HepG2 (cell line): ENCODE measurements around the gene ANO6. TPM values are rescaled to one million over a fixed set of nuclear protein-coding genes. Genes with fewer than 3 reads are reported as not detected.

Source experiments
- ATAC-seq: fragments of 200-7000 bp; cut with Tn5 transposase; 3 replicates; pipeline ENCODE4 v1.9.1; 2020; ENCODE audit warnings: mild to moderate bottlenecking, moderate library complexity
- BruUV-seq: library from RNA; stranded (reverse); fragments of 400-500 nt; replicated peaks from 2 replicates; lab custom pipeline; 2021; lab: Mats Ljungman, UMichigan
- CTCF ChIA-PET: fragments of 300-600 bp; formaldehyde crosslinking; extraction: SDS; loops from one replicate; lab custom pipeline; 2021; ENCODE audit warnings: low total read pairs, inconsistent platforms, low intra/inter-chr PET ratio; lab: Yijun Ruan, JAX
- POLR2A ChIA-PET: fragments of 350-600 bp; sonication (Branson Sonifier 250); formaldehyde crosslinking; loops from one replicate; lab custom pipeline; 2020; ENCODE audit warnings: antibody characterized with exemption, inconsistent platforms; lab: Yijun Ruan, JAX
- DNase-seq: peaks from one replicate; pipeline ENCODE4 v3.0.0-alpha.2; 2015; ENCODE audit warnings: low spot score
- FAIRE-seq: peaks from 3 replicates; lab custom pipeline; 2011; peaks lifted over from hg19 to GRCh38; lab: Jason Lieb, UNC
- H2AFZ ChIP-seq: one replicate; pipeline ENCODE4 v1.6.1; 2011; ENCODE audit warnings: low read length, inconsistent platforms
- H3K27ac ChIP-seq: fragments of 300-600 bp; 3 replicates; pipeline ENCODE4 v1.8.0; 2011; ENCODE audit warnings: mixed run types, mild to moderate bottlenecking, mixed read lengths, low read length, inconsistent platforms; ENCODE audit not compliant: insufficient read depth; ENCODE audit errors: extremely low read length
- H3K27me3 ChIP-seq, 2 experiments: fragments of 200-600 bp in 1 of 2; 2 replicates in 1 of 2; 3 replicates in 1 of 2; pipeline versions ENCODE4 v1.6.0 to v1.8.0; 2011; ENCODE audit warnings: low read length in 2 of 2, mild to moderate bottlenecking in 2 of 2, moderate library complexity in 2 of 2, inconsistent platforms in 1 of 2; ENCODE audit not compliant: insufficient read depth in 2 of 2, control insufficient read depth in 1 of 2
- H3K36me3 ChIP-seq, 2 experiments: fragments of 200-600 bp in 1 of 2; replicated peaks in 1 of 2; 2 replicates in 1 of 2; 3 replicates in 1 of 2; pipeline versions ENCODE4 v1.5.1 to v1.8.0; 2011; ENCODE audit warnings: low read length in 2 of 2, inconsistent platforms in 1 of 2; ENCODE audit not compliant: insufficient read depth in 2 of 2, control insufficient read depth in 1 of 2
- H3K4me1 ChIP-seq: 2 replicates; pipeline ENCODE4 v1.5.1; 2012; ENCODE audit warnings: low read length, inconsistent platforms; ENCODE audit not compliant: insufficient read depth
- H3K4me2 ChIP-seq: 2 replicates; pipeline ENCODE4 v1.6.0; 2011; ENCODE audit warnings: low read depth, low read length, inconsistent platforms
- H3K4me3 ChIP-seq, 3 experiments: fragments of 200-600 bp in 1 of 3; sonication (generic), shearing (Covaris generic) in 1 of 3; replicated peaks in 1 of 3; 2 replicates each; pipeline ENCODE4 v1.5.1; 2011 to 2016; ENCODE audit warnings: low read length in 3 of 3, inconsistent platforms in 2 of 3, low read depth in 2 of 3, mild to moderate bottlenecking in 2 of 3, control low read depth in 1 of 3, mixed read lengths in 1 of 3; ENCODE audit not compliant: insufficient read depth in 1 of 3
- H3K79me2 ChIP-seq: one replicate; pipeline ENCODE4 v1.6.1; 2011; ENCODE audit warnings: low read length, inconsistent platforms; ENCODE audit not compliant: insufficient read depth
- H3K9ac ChIP-seq: 2 replicates; pipeline ENCODE4 v1.6.0; 2011; ENCODE audit warnings: mild to moderate bottlenecking, low read depth, low read length, inconsistent platforms; ENCODE audit not compliant: insufficient read depth
- H3K9me3 ChIP-seq: 2 replicates; pipeline ENCODE4 v1.5.1; 2012; ENCODE audit warnings: mild to moderate bottlenecking, low read length
- H4K20me1 ChIP-seq: 2 replicates; pipeline ENCODE4 v1.6.0; 2011; ENCODE audit warnings: inconsistent platforms, mild to moderate bottlenecking, low read length, moderate library complexity; ENCODE audit not compliant: insufficient read depth
- ATM ChIP-seq: fragments of 450-650 bp; IDR thresholded peaks from 2 replicates; pipeline ENCODE4 v1.7.1; 2017; ENCODE audit warnings: mild to moderate bottlenecking, borderline replicate concordance
- CBX5 ChIP-seq: sonication (generic); formaldehyde crosslinking; IDR thresholded peaks from 2 replicates; pipeline ENCODE4 v1.4.0; 2020; ENCODE audit warnings: missing genetic modification reagents, borderline replicate concordance
- FOXK2 ChIP-seq: fragments of 450-650 bp; IDR thresholded peaks from 2 replicates; pipeline ENCODE4 v1.6.1; 2016
- NCOA5 ChIP-seq: sonication (generic); formaldehyde crosslinking; IDR thresholded peaks from 2 replicates; pipeline ENCODE4 v1.4.0; 2020; ENCODE audit warnings: missing genetic modification reagents
- PRDM4 ChIP-seq: sonication (generic); formaldehyde crosslinking; IDR thresholded peaks from 2 replicates; pipeline ENCODE4 v1.9.0; 2021; ENCODE audit warnings: missing genetic modification reagents, borderline replicate concordance
- RXRB ChIP-seq: IDR thresholded peaks from 2 replicates; pipeline ENCODE4 v1.6.1; 2016; ENCODE audit warnings: borderline replicate concordance, missing genetic modification reagents, missing compliant biosample characterization
- SP140L ChIP-seq: sonication (generic); formaldehyde crosslinking; IDR thresholded peaks from 2 replicates; pipeline ENCODE4 v1.4.0; 2020; ENCODE audit warnings: missing genetic modification reagents, borderline replicate concordance
- SRSF9 ChIP-seq: fragments of 200-400 bp; formaldehyde crosslinking; IDR thresholded peaks from 2 replicates; pipeline ENCODE4 v1.6.1; 2018; ENCODE audit warnings: borderline replicate concordance, mild to moderate bottlenecking, low read depth, low read length; ENCODE audit not compliant: insufficient read depth, poor library complexity, severe bottlenecking
- SYNCRIP ChIP-seq: fragments of 200-400 bp; formaldehyde crosslinking; IDR thresholded peaks from 2 replicates; pipeline ENCODE4 v1.6.1; 2018; ENCODE audit warnings: mild to moderate bottlenecking, low read depth, low read length; ENCODE audit not compliant: insufficient read depth
- TGIF2 ChIP-seq: IDR thresholded peaks from 2 replicates; pipeline ENCODE4 v1.6.1; 2016; ENCODE audit warnings: control low read depth, missing compliant biosample characterization
- ZBTB7A ChIP-seq: sonication (generic); formaldehyde crosslinking; IDR thresholded peaks from 2 replicates; pipeline ENCODE4 v1.8.0; 2022; ENCODE audit warnings: mild to moderate bottlenecking, missing genetic modification reagents
- ZNF431 ChIP-seq: sonication (generic); formaldehyde crosslinking; IDR thresholded peaks from 2 replicates; pipeline ENCODE4 v1.9.0; 2022; ENCODE audit warnings: missing genetic modification reagents, low read depth, mild to moderate bottlenecking, borderline replicate concordance
- ZNF570 ChIP-seq: sonication (generic); formaldehyde crosslinking; IDR thresholded peaks from 2 replicates; pipeline ENCODE4 v1.4.0; 2020; ENCODE audit warnings: mild to moderate bottlenecking, missing genetic modification reagents, borderline replicate concordance
- ZNF589 ChIP-seq: sonication (generic); formaldehyde crosslinking; conservative IDR thresholded peaks from 2 replicates; pipeline ENCODE4 v1.8.0; 2022; ENCODE audit warnings: mild to moderate bottlenecking, moderate library complexity, missing genetic modification reagents
- ZNF674 ChIP-seq: sonication (generic); formaldehyde crosslinking; IDR thresholded peaks from 2 replicates; pipeline ENCODE4 v1.5.0; 2020; ENCODE audit warnings: low read depth, mild to moderate bottlenecking, missing genetic modification reagents
- WGBS: methylation state at CpG from one replicate; pipeline ENCODE4 v1.1.6; 2017; ENCODE audit warnings: low lambda C conversion rate; 5-methylcytosine and 5-hydroxymethylcytosine counted together
- in situ Hi-C: cut with HindIII; loops from 2 replicates; pipeline ENCODE4 v1.10.0; 2017; ENCODE audit warnings: low pct_unique_long_range_greater_than_20kb; ENCODE audit not compliant: extremely low pct_ligation_motif_present
- intact Hi-C: fragments of 100-400 bp; cut with micrococcal nuclease; formaldehyde crosslinking; loops from one replicate; pipeline ENCODE4 v1.10.0; 2022; ENCODE audit not compliant: unreplicated experiment
- polyA plus RNA-seq, 8 experiments: library from polyadenylated mRNA; depleted of rRNA in 3 of 8; stranded (reverse) in 7 of 8; unstranded in 1 of 8; fragments of >200 nt; fragmentation: Illumina TruSeq in 4 of 8; extraction: Trizol in 4 of 8; gene quantifications; 2 replicates each; pipeline versions ENCODE4 v1.2.1 to v1.2.3, GENCODE V29; 2011 to 2016; ENCODE audit warnings: low read depth in 4 of 8, missing spikeins in 1 of 8, mixed read lengths in 1 of 8; ENCODE audit not compliant: insufficient read depth in 1 of 8
- total RNA-seq, 5 experiments: library from RNA; depleted of rRNA; stranded (reverse); fragments of >200 nt; fragmentation: Illumina TruSeq; extraction: Trizol; gene quantifications; 2 replicates each; pipeline ENCODE4 v1.2.3, GENCODE V29; 2016; ENCODE audit warnings: low read depth in 1 of 5
- TF ChIP-seq, protein P1 (sequence below): sonication (generic); formaldehyde crosslinking; conservative IDR thresholded peaks from 2 replicates; pipeline ENCODE4 v1.8.1; 2023; ENCODE audit warnings: missing genetic modification reagents

The ANO6 gene
- total and polyA plus RNA-seq, 2 of the 13 experiments (the other 11 are each of a cell fraction or from before 2014, with no cell fraction given), result 37.8 to 57.1 TPM

- TF ChIP-seq ZNF431 (CRISPR knock-in tag), result no peak
These were observed 88.0 kb downstream of the ANO6 start (continued) for GRCh38 chr12:45303945-45304344.

- DNase-seq, result no peak
- no peak overlapping the region for H3K4me2 ChIP-seq
- peaks cover 3% of the 10 kb centered on the region for H3K79me2 ChIP-seq
- POLR2A ChIA-PET, result no interaction called here
- H2AFZ ChIP-seq, result no peak overlapping the region
- intact Hi-C loops (no loop called here), in situ Hi-C loops (no loop called here)
- TF ChIP-seq PRDM4, result no peak
- TF ChIP-seq ZNF589 (CRISPR knock-in tag), result no peak
- no peak for TF ChIP-seq TGIF2 (CRISPR knock-in tag)
- TF ChIP-seq ZNF570 (CRISPR knock-in tag), result no peak
- TF ChIP-seq SRSF9, result no peak
- TF ChIP-seq SYNCRIP, result no peak
- no peak for TF ChIP-seq NCOA5 (CRISPR knock-in tag)
- no peak for TF ChIP-seq RXRB (CRISPR knock-in tag)
- TF ChIP-seq ZBTB7A, result no peak
- no peak for TF ChIP-seq FOXK2
- no peak for TF ChIP-seq ZNF674 (CRISPR knock-in tag)
- TF ChIP-seq ATM, result no peak
- TF ChIP-seq SP140L (CRISPR knock-in tag), result no peak
- no peak for TF ChIP-seq CBX5
- TF ChIP-seq, protein P1, sequence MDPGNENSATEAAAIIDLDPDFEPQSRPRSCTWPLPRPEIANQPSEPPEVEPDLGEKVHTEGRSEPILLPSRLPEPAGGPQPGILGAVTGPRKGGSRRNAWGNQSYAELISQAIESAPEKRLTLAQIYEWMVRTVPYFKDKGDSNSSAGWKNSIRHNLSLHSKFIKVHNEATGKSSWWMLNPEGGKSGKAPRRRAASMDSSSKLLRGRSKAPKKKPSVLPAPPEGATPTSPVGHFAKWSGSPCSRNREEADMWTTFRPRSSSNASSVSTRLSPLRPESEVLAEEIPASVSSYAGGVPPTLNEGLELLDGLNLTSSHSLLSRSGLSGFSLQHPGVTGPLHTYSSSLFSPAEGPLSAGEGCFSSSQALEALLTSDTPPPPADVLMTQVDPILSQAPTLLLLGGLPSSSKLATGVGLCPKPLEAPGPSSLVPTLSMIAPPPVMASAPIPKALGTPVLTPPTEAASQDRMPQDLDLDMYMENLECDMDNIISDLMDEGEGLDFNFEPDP, result no peak
- TF ChIP-seq, all 625 proteins: peak for 0
- no peaks in the 10 kb centered on the region for H3K27me3 ChIP-seq
- H3K9ac ChIP-seq, result no peak overlapping the region
- CTCF ChIA-PET, result no interaction called here
- H3K4me3 ChIP-seq, result no peak overlapping the region
- H3K27ac ChIP-seq, result no peak overlapping the region
- no peaks in the 10 kb centered on the region for H3K4me1 ChIP-seq
- ATAC-seq (no peak), FAIRE-seq (no peak)
- H4K20me1 ChIP-seq, result no peaks in the 10 kb centered on the region
- WGBS, result 95% methylated on average over 5 of the region's 5 CpGs
- BruUV-seq, result no TSS peak
- peaks cover 0 to 3% of the 10 kb centered on the region in 2 experiments; a peak in 3 of 5 replicates for H3K36me3 ChIP-seq
- H3K9me3 ChIP-seq, result no peaks in the 10 kb centered on the region
These were observed 88.8 kb downstream of the ANO6 start for GRCh38 chr12:45304514-45305178.
